ENCODE results near the gene ZNF578. TPM values are rescaled to one million over a fixed set of nuclear protein-coding genes. Genes with fewer than 3 reads are reported as not detected.
"Not testable (repeated sequence)": the region's sequence is repeated elsewhere in the genome, so short reads cannot be mapped to it uniquely, and the experiment has no call there.

ZNF578 gene
- total and polyA plus RNA-seq, 9 donors: 1.6 to 8.0 (median 4.0) TPM

GRCh38 chr19:52532480-52532879, 79.1 kb downstream of the ZNF578 start:
- no peak overlapping the region for H3K4me3 ChIP-seq
- WGBS, 3 donors: 86 to 94% (median 92%) methylated on average over 2 of the region's 2 CpGs
- intact Hi-C loops (cut with DNase I): no loop called here
- H3K9me3 ChIP-seq: no peaks in the 10 kb centered on the region
- no peak for DNase-seq
- no peaks in the 10 kb centered on the region for H3K27me3 ChIP-seq
- H3K36me3 ChIP-seq: no peaks in the 10 kb centered on the region
- peaks cover 10% of the 10 kb centered on the region for H3K4me1 ChIP-seq (ENCODE audit: insufficient read depth)
- no peak overlapping the region for H3K27ac ChIP-seq
- TF ChIP-seq CTCF (IDR thresholded peaks at IDR 0.05): no peak
- TF ChIP-seq EP300 (IDR thresholded peaks at IDR 0.05): no peak
- no peak for TF ChIP-seq POLR2A (IDR thresholded peaks at IDR 0.05)

GRCh38 chr19:52533901-52534300, 80.5 kb downstream of the ZNF578 start:
- H3K27ac ChIP-seq: no peak overlapping the region
- 89 to 96% (median 90%) methylated on average over 5 of the region's 5 CpGs for WGBS, 3 donors
- no peak for TF ChIP-seq EP300 (IDR thresholded peaks at IDR 0.05)
- TF ChIP-seq POLR2A (IDR thresholded peaks at IDR 0.05): no peak
- TF ChIP-seq CTCF (IDR thresholded peaks at IDR 0.05): no peak
- no peak for DNase-seq
- H3K9me3 ChIP-seq: no peaks in the 10 kb centered on the region
- H3K4me1 ChIP-seq (ENCODE audit: insufficient read depth): peaks cover 3% of the 10 kb centered on the region
- H3K27me3 ChIP-seq: no peaks in the 10 kb centered on the region
- H3K36me3 ChIP-seq: no peaks in the 10 kb centered on the region
- intact Hi-C loops (cut with DNase I): no loop called here
- no peak overlapping the region for H3K4me3 ChIP-seq

GRCh38 chr19:52535385-52535770, 82.0 kb downstream of the ZNF578 start:
- WGBS, 3 donors: 1% methylated on average over 15 of the region's 15 CpGs
- peak; percentile 10 to 46 (median 29) for DNase-seq

GRCh38 chr19:52535771-52536447, 82.6 kb downstream of the ZNF578 start:
- peak; percentile 79 to 91 (median 84) for DNase-seq
- Histone ChIP-seq H3K4me1 (ENCODE audit: insufficient read depth) (peaks cover 3% of the 10 kb centered on the region), H3K9me3 (no peaks in the 10 kb centered on the region), H3K4me3 (peak overlapping the region; percentile 55), H3K36me3 (no peaks in the 10 kb centered on the region), H3K27ac (peak overlapping the region in 1 of 2 donors; percentile 40), H3K27me3 (no peaks in the 10 kb centered on the region)
- intact Hi-C loops (cut with DNase I): no loop called here
- 0% methylated on average over 49 to 50 of the region's 50 CpGs for WGBS, 3 donors
- no peak for TF ChIP-seq EP300 (IDR thresholded peaks at IDR 0.05)
- no peak for TF ChIP-seq POLR2A (IDR thresholded peaks at IDR 0.05)
- TF ChIP-seq CTCF (IDR thresholded peaks at IDR 0.05): no peak

More at GRCh38 chr19:52535385-52535770, 82.0 kb downstream of the ZNF578 start:
- H3K4me3 ChIP-seq: peak overlapping the region; percentile 55
- H3K4me1 ChIP-seq (ENCODE audit: insufficient read depth); H3K27me3 ChIP-seq; H3K9me3 ChIP-seq; intact Hi-C loops (cut with DNase I); H3K36me3 ChIP-seq; H3K27ac ChIP-seq: not testable (repeated sequence)

GRCh38 chr19:52536448-52536800, 83.1 kb downstream of the ZNF578 start:
- no peaks in the 10 kb centered on the region for H3K9me3 ChIP-seq
- H3K27ac ChIP-seq: peak overlapping the region in 1 of 2 donors; percentile 40
- 2 to 6% (median 6%) methylated on average over 17 of the region's 17 CpGs for WGBS, 3 donors
- H3K36me3 ChIP-seq: no peaks in the 10 kb centered on the region
- H3K4me1 ChIP-seq (ENCODE audit: insufficient read depth): peaks cover 3% of the 10 kb centered on the region
- intact Hi-C loops (cut with DNase I): no loop called here
- TF ChIP-seq CTCF (IDR thresholded peaks at IDR 0.05): no peak
- TF ChIP-seq POLR2A (IDR thresholded peaks at IDR 0.05): no peak
- no peak for TF ChIP-seq EP300 (IDR thresholded peaks at IDR 0.05)
- H3K27me3 ChIP-seq: no peaks in the 10 kb centered on the region
- peak overlapping the region; percentile 55 for H3K4me3 ChIP-seq
- DNase-seq: peak in 1 of 5 donors; percentile 11

GRCh38 chr19:52538815-52539214, 85.5 kb downstream of the ZNF578 start:
- H3K4me1 ChIP-seq (ENCODE audit: insufficient read depth); intact Hi-C loops (cut with DNase I); H3K27ac ChIP-seq; H3K27me3 ChIP-seq; H3K9me3 ChIP-seq; H3K4me3 ChIP-seq; DNase-seq; H3K36me3 ChIP-seq: not testable (repeated sequence)
- WGBS, 3 donors: 58 to 79% (median 70%) methylated on average over 4 of the region's 4 CpGs

GRCh38 chr19:52541176-52541575, 87.8 kb downstream of the ZNF578 start:
- H3K4me3 ChIP-seq; H3K27me3 ChIP-seq; H3K36me3 ChIP-seq; DNase-seq; H3K27ac ChIP-seq; H3K4me1 ChIP-seq (ENCODE audit: insufficient read depth); H3K9me3 ChIP-seq; intact Hi-C loops (cut with DNase I): not testable (repeated sequence)
- 92 to 98% (median 96%) methylated on average over 5 of the region's 5 CpGs for WGBS, 3 donors

All from ovary (tissue), 9 donors.